OCI-LY3 (cell line): ENCODE measurements around the gene ZNF516.

Experiments
- H2AFZ ChIP-seq: fragments of 200-600, 300-600 bp; shearing (Covaris generic); 2 replicates; pipeline ENCODE4 v1.6.0; 2014; ENCODE audit warnings: antibody characterized with exemption, low read depth, low read length
- H3K27ac ChIP-seq: fragments of 200-600, 300-600 bp; sonication (generic); 2 replicates; pipeline ENCODE4 v1.5.1; 2014; ENCODE audit warnings: mild to moderate bottlenecking, low read length, moderate library complexity, mixed read lengths
- H3K27me3 ChIP-seq: fragments of 200-600, 300-600 bp; sonication (generic); 2 replicates; pipeline ENCODE4 v1.6.1; 2014; ENCODE audit warnings: low read depth, low read length, mixed read lengths
- H3K36me3 ChIP-seq: fragments of 200-600, 300-600 bp; sonication (generic); replicated peaks from 2 replicates; pipeline ENCODE3; 2014; ENCODE audit warnings: low read depth, low read length, mixed read lengths
- H3K4me1 ChIP-seq: fragments of 300-600, 200-600 bp; sonication (generic); 2 replicates; pipeline ENCODE4 v1.6.1; 2014; ENCODE audit warnings: low read length, mixed read lengths
- H3K4me2 ChIP-seq: fragments of 200-600, 300-600 bp; sonication (generic); 2 replicates; pipeline ENCODE4 v1.6.1; 2014; ENCODE audit warnings: low read length, mixed read lengths
- H3K4me3 ChIP-seq: fragments of 300-600, 200-600 bp; sonication (generic); 2 replicates; pipeline ENCODE4 v1.5.1; 2014; ENCODE audit warnings: antibody characterized with exemption, mild to moderate bottlenecking, low read length, moderate library complexity
- H3K79me2 ChIP-seq: fragments of 300-600, 200-600 bp; shearing (Covaris generic); 2 replicates; pipeline ENCODE4 v1.6.1; 2014; ENCODE audit warnings: mild to moderate bottlenecking, low read length, mixed read lengths
- H3K9ac ChIP-seq: fragments of 300-600, 200-600 bp; shearing (Covaris generic); 2 replicates; pipeline ENCODE4 v1.6.0; 2014; ENCODE audit warnings: mild to moderate bottlenecking, low read length, moderate library complexity
- H3K9me3 ChIP-seq: fragments of 200-600, 300-600 bp; shearing (Covaris generic); 2 replicates; pipeline ENCODE4 v1.6.1; 2014; ENCODE audit warnings: low read length, mixed read lengths; ENCODE audit not compliant: insufficient read depth
- H4K20me1 ChIP-seq: fragments of 200-600, 300-600 bp; sonication (generic); 2 replicates; pipeline ENCODE4 v1.6.1; 2016; ENCODE audit warnings: low read length, mixed read lengths; ENCODE audit not compliant: insufficient read depth
- CTCF ChIP-seq: fragments of 200-600, 300-600 bp; sonication (generic); IDR thresholded peaks from 2 replicates; pipeline ENCODE4 v1.5.1; 2014; ENCODE audit warnings: antibody characterized with exemption, low read length, low read depth
- EZH2phosphoT487 ChIP-seq: fragments of 200-600 bp; shearing (Covaris generic); IDR thresholded peaks from 2 replicates; pipeline ENCODE4 v1.6.1; 2018; ENCODE audit warnings: antibody characterized with exemption, mixed run types, low read depth

Gene ZNF516

GRCh38 chr18:76466410-76466991 lies 28.5 kb downstream of the ZNF516 start:
- no peaks in the 10 kb centered on the region for H3K27me3 ChIP-seq
- no peak overlapping the region for H3K9ac ChIP-seq
- H2AFZ ChIP-seq: no peak overlapping the region
- H4K20me1 ChIP-seq: no peaks in the 10 kb centered on the region
- H3K9me3 ChIP-seq: no peaks in the 10 kb centered on the region
- no peak overlapping the region for H3K27ac ChIP-seq
- TF ChIP-seq CTCF (no peak), EZH2phosphoT487 (no peak)
- H3K4me3 ChIP-seq: no peak overlapping the region
- no peak overlapping the region for H3K4me2 ChIP-seq
- no peaks in the 10 kb centered on the region for H3K4me1 ChIP-seq
- no peaks in the 10 kb centered on the region for H3K36me3 ChIP-seq
- no peaks in the 10 kb centered on the region for H3K79me2 ChIP-seq

GRCh38 chr18:76465630-76466409 lies 29.2 kb downstream of the ZNF516 start:
- no peaks in the 10 kb centered on the region for H3K79me2 ChIP-seq
- TF ChIP-seq CTCF (no peak), EZH2phosphoT487 (no peak)

GRCh38 chr18:76464281-76465259 lies 30.5 kb downstream of the ZNF516 start:
- Histone ChIP-seq H3K4me2 (no peak overlapping the region), H3K27ac (no peak overlapping the region), H3K9ac (no peak overlapping the region), H3K36me3 (no peaks in the 10 kb centered on the region), H2AFZ (no peak overlapping the region), H3K27me3 (no peaks in the 10 kb centered on the region), H3K79me2 (no peaks in the 10 kb centered on the region), H3K4me3 (no peak overlapping the region), H4K20me1 (no peaks in the 10 kb centered on the region), H3K4me1 (no peaks in the 10 kb centered on the region), H3K9me3 (no peaks in the 10 kb centered on the region)
- TF ChIP-seq CTCF (no peak), EZH2phosphoT487 (no peak)

More at GRCh38 chr18:76465630-76466409, 29.2 kb downstream of the ZNF516 start:
- Histone ChIP-seq H3K4me1 (no peaks in the 10 kb centered on the region), H3K9ac (no peak overlapping the region), H3K4me3 (no peak overlapping the region), H4K20me1 (no peaks in the 10 kb centered on the region), H3K27ac (no peak overlapping the region), H3K27me3 (no peaks in the 10 kb centered on the region), H3K36me3 (no peaks in the 10 kb centered on the region), H3K9me3 (no peaks in the 10 kb centered on the region), H2AFZ (no peak overlapping the region), H3K4me2 (no peak overlapping the region)

GRCh38 chr18:76463872-76464271 lies 31.2 kb downstream of the ZNF516 start:
- Histone ChIP-seq H4K20me1 (no peaks in the 10 kb centered on the region), H3K9ac (no peak overlapping the region), H3K9me3 (no peaks in the 10 kb centered on the region), H2AFZ (no peak overlapping the region), H3K27me3 (no peaks in the 10 kb centered on the region), H3K27ac (no peak overlapping the region), H3K36me3 (no peaks in the 10 kb centered on the region), H3K79me2 (no peaks in the 10 kb centered on the region), H3K4me1 (no peaks in the 10 kb centered on the region), H3K4me2 (no peak overlapping the region), H3K4me3 (no peak overlapping the region)
- no peak for TF ChIP-seq EZH2phosphoT487
- TF ChIP-seq CTCF: no peak
